Limb (tissue), 2 donors: ENCODE measurements around the gene SPEG.
"Not testable (repeated sequence)": the region's sequence is repeated elsewhere in the genome, so short reads cannot be mapped to it uniquely, and the experiment has no call there.

Experiments
- DNase-seq, 2 donors: peaks; one replicate each; pipeline ENCODE4 v3.0.0-alpha.2; 2016; ENCODE audit errors: extremely low spot score in 2 of 2

SPEG gene

GRCh38 chr2:219404954-219405353, 29.7 kb upstream of the SPEG start:
- DNase-seq: peak in 1 of 2 donors; percentile 61

GRCh38 chr2:219405451-219405850, 29.2 kb upstream of the SPEG start:
- DNase-seq: peak in 1 of 2 donors; percentile 25

GRCh38 chr2:219405958-219406860, 28.4 kb upstream of the SPEG start:
- no peak for DNase-seq

- no peak for DNase-seq
Measured at GRCh38 chr2:219406861-219407230, 27.8 kb upstream of the SPEG start.

- DNase-seq: not testable (repeated sequence)
Measured at GRCh38 chr2:219407343-219407742, 27.3 kb upstream of the SPEG start.

GRCh38 chr2:219408204-219408603, 26.4 kb upstream of the SPEG start:
- DNase-seq: no peak

- DNase-seq: no peak
Measured at GRCh38 chr2:219408631-219409030, 26.0 kb upstream of the SPEG start.

GRCh38 chr2:219409619-219410018, 25.0 kb upstream of the SPEG start:
- no peak for DNase-seq

GRCh38 chr2:219410390-219410789, 24.3 kb upstream of the SPEG start:
- no peak for DNase-seq

- DNase-seq: no peak
Measured at GRCh38 chr2:219414857-219415256, 19.8 kb upstream of the SPEG start.

GRCh38 chr2:219415580-219416234, 18.9 kb upstream of the SPEG start:
- DNase-seq: no peak

GRCh38 chr2:219416235-219416602, 18.4 kb upstream of the SPEG start:
- no peak for DNase-seq

- no peak for DNase-seq
Measured at GRCh38 chr2:219416938-219417337, 17.7 kb upstream of the SPEG start.

- DNase-seq: no peak
Measured at GRCh38 chr2:219417374-219417773, 17.3 kb upstream of the SPEG start.

- peak; percentile 55 to 80 for DNase-seq
Measured at GRCh38 chr2:219418155-219419011, 16.3 kb upstream of the SPEG start, which contains the start of gene DES. Gene DES (plus strand): TSS chr2:219418377. CDS start chr2:219418463, 86 bp downstream.

- no peak for DNase-seq
Measured at GRCh38 chr2:219419012-219419324, 15.7 kb upstream of the SPEG start.

GRCh38 chr2:219419331-219420197, 15.1 kb upstream of the SPEG start:
- DNase-seq: peak in 1 of 2 donors; percentile 27

- DNase-seq: peak in 1 of 2 donors; percentile 21
Measured at GRCh38 chr2:219420687-219421086, 14.0 kb upstream of the SPEG start.

- no peak for DNase-seq
Measured at GRCh38 chr2:219421323-219421722, 13.3 kb upstream of the SPEG start.

GRCh38 chr2:219422952-219423534, 11.6 kb upstream of the SPEG start:
- no peak for DNase-seq
